Endometrial microvascular endothelial cells (primary cell): ENCODE results near the gene COL9A3. TPM values are rescaled to one million over a fixed set of nuclear protein-coding genes. Genes with fewer than 3 reads are reported as not detected.

Experiments
- in situ Hi-C: cut with HindIII; loops from 2 replicates; pipeline ENCODE4 v1.10.0; 2017; ENCODE audit warnings: low sequenced_read_pairs, low pct_unique_long_range_greater_than_20kb; ENCODE audit errors: inconsistent ontology term
- total RNA-seq: library from RNA; depleted of rRNA; stranded (reverse); fragments of >200 nt; gene quantifications from one replicate; pipeline ENCODE4 v1.2.3, GENCODE V29; 2015; ENCODE audit errors: inconsistent ontology term

Gene COL9A3
- total RNA-seq, 1 donor from 2014 or later = not detected

- in situ Hi-C loops = no loop called here
These were observed 3.5 kb downstream of the COL9A3 start for GRCh38 chr20:62820208-62820961.

DNA sequence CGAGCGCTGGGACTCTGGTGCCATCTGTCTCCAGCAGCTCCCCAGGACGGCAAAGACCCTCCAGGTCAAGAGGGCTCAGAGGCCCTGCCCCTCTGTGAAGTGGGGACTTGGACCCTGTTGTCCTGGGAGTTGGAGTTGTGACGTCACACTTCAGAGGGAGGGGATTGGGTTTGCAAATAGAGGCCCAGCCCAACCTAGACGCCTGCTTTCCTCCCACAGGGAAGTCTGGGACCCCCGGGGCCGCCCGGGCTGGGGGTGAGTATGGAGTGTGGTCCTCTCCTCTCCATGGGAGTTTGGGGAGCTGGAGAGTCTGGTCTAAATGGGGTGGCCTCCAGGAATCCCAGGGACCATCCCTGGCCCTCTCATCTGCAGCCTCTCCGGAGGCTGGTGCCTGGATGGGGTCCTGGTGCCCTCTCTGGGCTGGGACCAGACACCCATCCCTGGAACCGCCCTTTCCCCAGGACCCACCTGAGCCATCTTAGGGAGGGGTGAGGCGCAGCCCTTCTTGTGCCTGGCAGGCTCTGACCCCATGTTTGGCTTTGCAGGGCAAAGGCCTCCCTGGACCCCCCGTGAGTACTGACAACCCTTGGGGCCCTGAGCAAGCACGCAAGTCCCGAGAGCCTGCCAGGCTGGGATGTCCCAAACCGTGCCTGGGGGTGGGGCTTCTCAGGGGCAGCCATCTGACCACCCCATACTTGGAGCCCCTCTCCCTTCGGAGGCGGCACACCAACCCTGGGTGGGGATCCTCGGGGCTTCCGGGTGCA is 4.3 kb downstream of the COL9A3 start:
- in situ Hi-C loops = no loop called here

DNA sequence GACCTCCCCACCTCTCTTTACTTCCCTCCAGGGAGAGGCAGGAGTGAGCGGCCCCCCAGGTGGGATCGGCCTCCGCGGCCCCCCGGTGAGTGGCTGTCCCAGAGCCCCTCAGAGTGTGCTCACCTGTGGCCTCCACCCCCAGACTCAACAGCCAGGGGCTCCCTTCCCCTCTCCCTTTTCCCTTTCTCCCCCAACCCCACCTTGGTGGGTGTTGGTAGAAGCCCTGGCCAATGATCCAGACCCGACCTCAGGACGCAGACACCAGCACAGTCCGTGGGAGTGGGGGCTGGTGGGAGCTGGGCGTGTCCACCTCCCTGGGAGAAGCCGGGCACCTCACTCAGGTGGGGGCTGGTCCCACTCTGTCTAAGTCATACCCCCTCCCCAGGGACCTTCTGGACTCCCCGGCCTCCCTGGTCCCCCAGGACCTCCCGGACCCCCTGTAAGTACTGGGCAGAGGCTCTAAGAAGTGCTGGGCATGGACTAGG is 4.9 kb downstream of the COL9A3 start:
- in situ Hi-C loops = no loop called here

- in situ Hi-C loops = no loop called here
These were observed 5.5 kb downstream of the COL9A3 start for GRCh38 chr20:62822239-62822787.

- in situ Hi-C loops = no loop called here
These were observed 6.2 kb downstream of the COL9A3 start for GRCh38 chr20:62822788-62823651.

DNA sequence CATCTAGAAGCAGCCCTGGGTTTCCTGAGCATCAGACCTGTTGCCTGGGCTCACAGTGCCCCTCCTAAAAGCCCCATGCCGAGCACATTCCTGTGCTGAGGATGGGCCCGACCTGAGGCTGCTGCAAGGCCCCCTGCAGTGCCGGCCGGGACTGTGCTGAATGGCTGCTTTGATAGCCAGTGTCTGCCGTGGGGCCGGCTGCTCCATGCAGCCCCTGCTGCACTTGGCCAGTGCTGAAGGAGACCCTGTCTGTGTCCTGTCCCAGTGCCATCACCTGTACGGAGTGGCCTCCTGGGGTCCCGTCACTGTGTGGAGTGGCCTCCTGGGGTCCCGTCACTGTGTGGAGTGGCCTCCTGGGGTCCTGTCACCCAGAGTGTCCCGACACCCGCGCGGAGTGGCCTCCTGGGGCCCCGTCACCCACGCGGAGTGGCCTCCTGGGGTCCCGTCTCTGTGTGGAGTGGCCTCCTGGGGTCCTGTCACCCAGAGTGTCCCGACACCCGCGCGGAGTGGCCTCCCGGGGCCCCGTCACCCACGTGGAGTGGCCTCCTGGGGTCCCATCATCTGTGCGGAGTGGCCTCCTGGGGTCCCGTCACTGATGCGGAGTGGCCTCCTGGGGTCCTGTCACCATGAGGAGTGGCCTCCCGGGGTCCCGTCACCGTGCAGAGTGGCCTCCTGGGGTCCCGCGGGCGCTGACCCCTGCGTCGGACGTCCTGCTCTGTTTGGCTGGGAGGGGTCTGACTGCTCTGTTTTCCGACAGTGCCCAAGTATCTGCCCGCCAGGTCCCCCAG is 7.0 kb downstream of the COL9A3 start:
- in situ Hi-C loops = no loop called here

DNA sequence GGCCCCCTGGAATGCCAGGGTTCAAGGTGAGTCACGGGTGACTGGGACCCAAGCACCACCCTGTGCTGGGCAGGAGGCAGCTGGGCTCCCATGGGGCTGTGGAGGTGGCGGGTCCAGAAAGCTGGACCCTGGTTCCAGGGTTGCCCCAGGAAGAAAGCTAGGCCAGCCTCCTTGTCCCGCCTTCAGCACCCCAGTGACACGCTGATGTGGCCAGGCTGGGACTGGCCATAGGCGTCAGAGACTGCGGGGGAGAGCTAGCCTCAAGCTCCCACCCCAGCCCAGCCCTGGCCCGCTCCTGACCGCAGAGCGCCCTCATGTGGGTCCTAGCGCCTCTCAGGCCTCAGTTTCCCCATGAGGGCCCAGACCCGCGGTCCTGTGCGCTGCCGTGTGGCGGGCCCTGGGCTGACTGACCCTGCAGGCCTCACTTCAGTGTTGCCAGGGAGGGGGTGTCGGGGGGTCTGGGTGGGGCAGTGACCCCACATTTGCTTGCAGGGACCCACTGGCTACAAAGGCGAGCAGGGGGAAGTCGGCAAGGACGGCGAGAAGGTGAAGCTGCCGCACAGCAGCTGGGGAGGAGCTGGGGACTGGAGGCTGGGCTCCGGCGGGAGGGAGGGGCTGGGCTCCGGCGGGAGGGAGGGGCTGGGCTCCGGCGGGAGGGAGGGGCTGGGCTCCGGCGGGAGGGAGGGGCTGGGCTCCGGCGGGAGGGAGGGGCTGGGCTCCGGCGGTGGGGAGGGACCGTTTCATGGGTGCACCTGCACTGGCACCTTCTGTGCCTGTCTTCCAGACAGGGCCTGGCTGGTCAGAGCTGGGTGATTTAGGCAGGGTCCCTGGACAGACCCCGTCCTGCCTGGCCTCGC is 7.9 kb downstream of the COL9A3 start:
- in situ Hi-C loops = no loop called here

DNA sequence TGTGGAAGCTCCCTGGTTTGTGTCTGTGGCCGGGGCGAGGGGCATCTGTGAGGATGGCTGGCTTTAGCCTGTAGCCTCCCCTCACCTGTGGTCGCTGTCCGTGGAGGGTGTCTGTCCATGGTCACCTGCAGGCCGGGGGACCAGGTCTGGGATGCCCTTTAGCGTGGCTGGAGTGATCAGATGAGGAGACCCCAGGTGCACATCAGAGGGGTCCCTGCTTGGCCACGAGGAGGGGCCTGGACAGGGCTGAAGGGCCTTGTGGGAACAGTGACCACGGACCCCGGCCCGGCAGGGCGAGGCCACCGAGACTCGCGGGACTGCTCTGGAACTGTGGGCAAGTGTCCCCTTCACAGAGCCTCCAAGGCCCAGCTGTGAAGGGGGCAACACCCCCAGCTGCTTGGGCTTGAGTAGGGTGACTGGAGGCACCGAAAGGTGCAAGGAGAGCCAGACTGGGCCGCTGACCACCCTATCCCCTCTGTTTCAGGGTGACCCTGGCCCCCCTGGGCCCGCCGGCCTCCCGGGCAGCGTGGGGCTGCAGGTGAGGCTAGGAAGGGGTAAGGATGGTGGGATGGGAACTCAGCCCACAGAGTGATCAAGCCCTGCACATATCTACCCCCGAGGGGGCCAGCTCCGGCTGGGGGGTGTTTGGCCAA is 8.6 kb downstream of the COL9A3 start:
- in situ Hi-C loops = no loop called here

DNA sequence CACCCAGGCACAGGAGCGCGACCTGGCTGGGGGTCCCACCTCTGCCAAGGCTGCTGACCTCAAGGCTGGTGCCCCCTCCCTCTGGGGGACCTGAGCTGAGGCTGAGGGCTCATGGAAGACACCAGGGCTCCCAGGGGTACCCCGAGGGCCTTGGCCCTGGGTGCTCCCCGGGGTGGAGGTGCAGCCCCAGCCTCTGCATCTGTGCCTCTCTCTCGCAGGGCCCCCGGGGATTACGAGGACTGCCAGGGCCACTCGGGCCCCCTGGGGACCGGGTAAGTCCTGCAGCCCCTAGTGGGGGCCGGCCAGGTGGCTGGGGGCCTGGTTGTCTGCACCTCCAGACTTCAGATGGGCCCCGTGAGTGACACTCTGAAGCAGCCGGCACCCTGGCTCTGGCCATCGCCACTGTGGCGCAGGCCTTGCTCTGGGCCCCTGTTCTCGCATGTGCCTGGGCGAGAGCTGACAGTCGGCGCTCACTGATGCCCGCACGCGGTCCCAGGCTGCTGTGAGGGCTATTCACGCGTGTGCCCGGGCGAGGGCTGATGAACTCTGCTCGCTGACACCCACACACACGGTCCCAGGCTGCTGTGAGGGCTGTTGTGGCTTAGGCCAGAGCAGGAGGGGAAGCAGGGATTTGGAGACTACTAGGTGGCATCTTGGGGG is 9.3 kb downstream of the COL9A3 start:
- in situ Hi-C loops = no loop called here

GRCh38 chr20:62826646-62827310 is 9.9 kb downstream of the COL9A3 start:
- in situ Hi-C loops = no loop called here

- in situ Hi-C loops = no loop called here
These were observed 10.6 kb downstream of the COL9A3 start for GRCh38 chr20:62827311-62828038.

DNA sequence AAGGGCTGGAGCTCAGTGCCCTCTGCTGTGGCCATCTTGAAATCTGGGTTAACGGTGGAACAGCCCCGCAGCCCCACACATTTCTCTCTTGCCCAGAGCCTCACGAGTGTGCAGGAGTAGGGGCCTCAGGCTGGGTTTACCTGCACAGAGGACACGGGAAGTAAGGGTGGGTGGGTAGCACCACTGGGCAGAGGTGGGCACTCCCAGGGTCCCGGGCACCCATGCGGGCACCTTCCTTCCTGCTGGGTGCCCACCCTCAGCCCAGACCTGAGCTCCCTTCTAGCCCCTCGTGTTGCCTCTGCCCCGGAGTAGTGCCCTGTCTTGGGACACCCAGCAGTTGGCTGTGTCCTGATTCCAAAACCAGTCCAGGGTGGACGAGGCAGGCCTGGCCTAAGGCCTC is 11.2 kb downstream of the COL9A3 start:
- in situ Hi-C loops = no loop called here

DNA sequence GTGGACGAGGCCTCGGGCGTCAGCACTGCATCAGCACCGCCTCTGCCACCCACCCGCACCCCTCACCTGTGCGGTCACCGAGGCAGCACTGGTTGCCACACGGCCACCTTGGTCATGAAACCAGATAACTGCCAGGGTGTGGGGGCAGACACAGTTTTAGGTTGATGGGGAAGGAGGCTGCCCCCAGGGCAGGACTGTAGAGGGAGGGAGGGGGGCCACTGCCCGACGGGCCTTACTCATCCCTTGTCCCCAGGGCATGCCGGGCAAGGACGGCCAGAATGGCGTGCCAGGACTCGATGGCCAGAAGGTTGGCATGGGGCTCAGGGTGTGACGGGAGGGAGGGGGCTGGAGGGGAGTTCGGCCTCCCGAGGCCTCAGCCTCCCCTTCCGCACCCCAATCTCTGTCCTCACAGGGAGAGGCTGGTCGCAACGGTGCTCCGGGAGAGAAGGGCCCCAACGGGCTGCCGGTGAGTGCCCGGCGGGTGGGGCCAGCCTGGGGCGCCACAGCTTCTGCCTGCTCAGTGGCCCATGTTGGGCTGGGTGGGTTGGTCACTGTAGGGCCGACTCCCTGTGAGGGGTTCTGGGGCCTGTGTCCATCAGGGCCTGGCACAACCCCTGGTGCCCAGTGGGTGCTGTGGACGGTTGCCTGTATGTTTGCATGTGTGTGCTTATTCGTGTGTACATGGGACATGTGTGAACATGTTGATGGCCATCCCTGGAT is 11.8 kb downstream of the COL9A3 start:
- in situ Hi-C loops = no loop called here

DNA sequence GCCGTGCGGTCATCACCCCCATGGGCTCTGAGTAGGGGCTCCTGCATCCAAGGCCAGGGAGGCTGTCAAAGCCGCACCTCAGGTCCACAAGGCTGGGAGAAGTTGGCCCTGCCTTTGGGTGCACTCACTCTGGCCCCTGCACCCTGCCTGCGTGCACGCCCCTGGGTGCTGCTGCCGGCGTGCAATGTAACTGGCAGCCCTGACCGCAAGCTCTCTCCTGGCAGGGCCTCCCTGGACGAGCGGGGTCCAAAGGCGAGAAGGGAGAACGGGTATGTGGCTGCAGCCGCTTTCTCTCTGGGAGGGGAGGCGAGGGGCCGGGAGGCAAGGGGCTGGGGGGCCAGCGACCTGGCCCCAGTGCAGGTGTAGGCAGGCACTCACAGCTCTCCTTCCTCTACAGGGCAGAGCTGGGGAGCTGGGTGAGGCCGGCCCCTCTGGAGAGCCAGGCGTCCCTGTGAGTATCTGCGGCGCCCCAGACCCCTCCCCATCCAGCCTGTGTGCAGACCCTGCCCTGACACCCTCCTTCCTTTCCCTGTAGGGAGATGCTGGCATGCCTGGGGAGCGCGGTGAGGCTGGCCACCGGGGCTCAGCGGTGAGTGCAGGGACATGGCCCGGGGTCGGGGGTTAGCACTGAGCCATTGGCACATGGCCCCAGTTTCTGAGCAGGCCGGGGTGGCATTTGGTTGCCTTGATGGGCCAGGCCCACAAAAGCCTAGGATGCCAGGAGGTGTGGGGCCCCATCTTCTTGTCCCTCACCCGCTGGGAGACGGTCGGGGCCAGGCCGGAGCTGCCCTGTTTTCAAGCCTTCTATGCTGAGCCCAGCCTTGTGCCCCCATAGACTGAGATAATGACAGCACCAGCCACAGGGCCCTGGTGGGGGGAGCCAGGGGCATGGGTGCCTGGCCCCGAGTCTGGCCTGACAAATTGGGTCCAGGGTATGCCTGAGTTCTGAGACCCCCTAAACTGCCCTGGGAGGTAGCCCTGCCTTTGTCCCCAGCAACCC is 12.7 kb downstream of the COL9A3 start:
- in situ Hi-C loops = no loop called here
